ENCODE results near the gene FYB1.

Gene FYB1

GRCh38 chr5:39068099-39068498 is 151.3 kb downstream of the FYB1 start:
- H3K4me3 ChIP-seq (ENCODE audit: low read length), result no peak overlapping the region
- WGBS (ENCODE audit: insufficient coverage, insufficient read length), result no CpG with 5 or more reads among the region's 3 CpGs
- no peaks in the 10 kb centered on the region for H3K4me1 ChIP-seq (ENCODE audit: control insufficient read depth, insufficient read depth, low read length)
- no peak for DNase-seq (ENCODE audit: low read depth, low spot score)
- H3K9me3 ChIP-seq (ENCODE audit: control insufficient read depth, insufficient read depth, low read length), result no peaks in the 10 kb centered on the region
- H3K36me3 ChIP-seq (ENCODE audit: control insufficient read depth, insufficient read depth, low read length), result peaks cover 3% of the 10 kb centered on the region; the same call in 1 of the 2 replicates
- H3K27ac ChIP-seq (ENCODE audit: low read length), result no peak overlapping the region
- no peaks in the 10 kb centered on the region for H3K27me3 ChIP-seq (ENCODE audit: control insufficient read depth, insufficient read depth, low read length)

- peaks cover 3% of the 10 kb centered on the region; the same call in 1 of the 2 replicates for H3K36me3 ChIP-seq (ENCODE audit: control insufficient read depth, insufficient read depth, low read length)
- no peaks in the 10 kb centered on the region for H3K27me3 ChIP-seq (ENCODE audit: control insufficient read depth, insufficient read depth, low read length)
- no CpG with 5 or more reads among the region's 3 CpGs for WGBS (ENCODE audit: insufficient coverage, insufficient read length)
- H3K9me3 ChIP-seq (ENCODE audit: control insufficient read depth, insufficient read depth, low read length), result no peaks in the 10 kb centered on the region
- no peak overlapping the region for H3K4me3 ChIP-seq (ENCODE audit: low read length)
- DNase-seq (ENCODE audit: low read depth, low spot score), result no peak
- no peak overlapping the region for H3K27ac ChIP-seq (ENCODE audit: low read length)
- H3K4me1 ChIP-seq (ENCODE audit: control insufficient read depth, insufficient read depth, low read length), result no peaks in the 10 kb centered on the region
These were observed 154.9 kb downstream of the FYB1 start for GRCh38 chr5:39064450-39064849.

DNA sequence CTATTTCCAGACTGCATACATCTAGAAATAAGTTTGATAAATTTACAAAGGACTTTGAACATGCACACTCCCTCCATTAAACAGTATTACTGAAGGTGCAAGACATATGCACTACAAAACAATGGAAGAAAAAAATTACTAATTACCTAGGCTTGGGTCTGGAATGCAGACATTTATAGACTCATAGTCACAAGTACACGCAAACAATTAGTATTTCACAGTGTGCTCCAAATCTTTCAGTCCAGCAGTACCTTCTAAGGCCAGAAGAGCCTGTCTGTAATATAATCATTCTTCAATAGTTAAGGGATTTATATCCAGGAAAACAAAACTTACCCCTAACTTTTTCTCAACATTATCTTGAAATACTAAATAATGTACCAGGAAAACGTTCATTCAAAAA is 156.3 kb downstream of the FYB1 start:
- peaks cover 3% of the 10 kb centered on the region; the same call in 1 of the 2 replicates for H3K36me3 ChIP-seq (ENCODE audit: control insufficient read depth, insufficient read depth, low read length)
- no peak overlapping the region for H3K27ac ChIP-seq (ENCODE audit: low read length)
- H3K4me1 ChIP-seq (ENCODE audit: control insufficient read depth, insufficient read depth, low read length), result no peaks in the 10 kb centered on the region
- H3K27me3 ChIP-seq (ENCODE audit: control insufficient read depth, insufficient read depth, low read length), result no peaks in the 10 kb centered on the region
- no peak for DNase-seq (ENCODE audit: low read depth, low spot score)
- H3K4me3 ChIP-seq (ENCODE audit: low read length), result no peak overlapping the region
- WGBS (ENCODE audit: insufficient coverage, insufficient read length), result no CpG with 5 or more reads among the region's 2 CpGs
- H3K9me3 ChIP-seq (ENCODE audit: control insufficient read depth, insufficient read depth, low read length), result no peaks in the 10 kb centered on the region

DNA sequence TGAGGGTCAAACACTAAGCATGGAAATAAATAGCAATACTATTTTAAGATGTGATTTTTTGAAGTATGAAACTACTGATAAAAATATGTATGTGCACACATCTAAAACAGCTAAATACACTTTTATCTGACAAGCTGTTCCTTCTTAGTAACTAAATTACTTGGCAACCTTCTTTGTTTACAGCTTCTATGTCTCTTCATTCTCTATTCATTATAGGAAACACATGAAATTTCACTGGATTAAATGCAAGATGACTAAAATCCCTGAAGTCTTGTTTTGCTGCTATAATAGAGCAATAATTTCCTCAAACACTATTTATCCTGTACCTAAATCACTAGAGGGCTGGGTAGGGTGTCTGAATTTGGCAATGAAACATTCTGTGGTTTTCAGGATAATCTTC is 156.8 kb downstream of the FYB1 start:
- DNase-seq (ENCODE audit: low read depth, low spot score), result no peak
- H3K4me1 ChIP-seq (ENCODE audit: control insufficient read depth, insufficient read depth, low read length), result no peaks in the 10 kb centered on the region
- no peaks in the 10 kb centered on the region for H3K27me3 ChIP-seq (ENCODE audit: control insufficient read depth, insufficient read depth, low read length)
- H3K27ac ChIP-seq (ENCODE audit: low read length), result no peak overlapping the region
- peaks cover 3% of the 10 kb centered on the region; the same call in 1 of the 2 replicates for H3K36me3 ChIP-seq (ENCODE audit: control insufficient read depth, insufficient read depth, low read length)
- no peaks in the 10 kb centered on the region for H3K9me3 ChIP-seq (ENCODE audit: control insufficient read depth, insufficient read depth, low read length)
- no peak overlapping the region for H3K4me3 ChIP-seq (ENCODE audit: low read length)

- H3K36me3 ChIP-seq (ENCODE audit: control insufficient read depth, insufficient read depth, low read length), result peaks cover 3% of the 10 kb centered on the region; the same call in 1 of the 2 replicates
- no peaks in the 10 kb centered on the region for H3K4me1 ChIP-seq (ENCODE audit: control insufficient read depth, insufficient read depth, low read length)
- no peak for DNase-seq (ENCODE audit: low read depth, low spot score)
- no peak overlapping the region for H3K4me3 ChIP-seq (ENCODE audit: low read length)
- WGBS (ENCODE audit: insufficient coverage, insufficient read length), result no CpG with 5 or more reads among the region's 3 CpGs
- H3K9me3 ChIP-seq (ENCODE audit: control insufficient read depth, insufficient read depth, low read length), result no peaks in the 10 kb centered on the region
- no peak overlapping the region for H3K27ac ChIP-seq (ENCODE audit: low read length)
- no peaks in the 10 kb centered on the region for H3K27me3 ChIP-seq (ENCODE audit: control insufficient read depth, insufficient read depth, low read length)
These were observed 157.3 kb downstream of the FYB1 start for GRCh38 chr5:39062104-39062503.

DNA sequence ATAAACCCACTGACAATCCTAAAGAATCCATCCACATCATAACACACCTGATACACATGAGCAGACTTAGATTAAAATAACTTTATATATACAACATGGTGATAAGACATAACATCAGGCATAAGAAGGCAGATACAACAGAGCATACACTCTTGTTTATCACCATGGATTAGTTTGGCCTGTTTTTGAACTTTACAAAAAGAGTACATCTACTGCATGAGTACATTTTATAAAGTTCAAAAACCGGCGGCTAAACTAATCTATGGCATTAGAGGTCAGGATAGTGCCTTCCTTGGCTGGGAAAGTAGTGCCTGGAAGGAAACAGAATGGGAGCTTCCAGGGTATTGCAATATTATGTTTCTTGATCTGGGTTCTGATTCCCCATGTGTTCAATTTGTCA is 160.3 kb downstream of the FYB1 start:
- H3K27me3 ChIP-seq (ENCODE audit: control insufficient read depth, insufficient read depth, low read length), result no peaks in the 10 kb centered on the region
- no peaks in the 10 kb centered on the region for H3K9me3 ChIP-seq (ENCODE audit: control insufficient read depth, insufficient read depth, low read length)
- WGBS (ENCODE audit: insufficient coverage, insufficient read length), result no CpG with 5 or more reads among the region's 2 CpGs
- DNase-seq (ENCODE audit: low read depth, low spot score), result no peak
- no peaks in the 10 kb centered on the region for H3K36me3 ChIP-seq (ENCODE audit: control insufficient read depth, insufficient read depth, low read length)
- no peak overlapping the region for H3K27ac ChIP-seq (ENCODE audit: low read length)
- H3K4me1 ChIP-seq (ENCODE audit: control insufficient read depth, insufficient read depth, low read length), result no peaks in the 10 kb centered on the region
- H3K4me3 ChIP-seq (ENCODE audit: low read length), result no peak overlapping the region

GRCh38 chr5:39058178-39058921 is 161.0 kb downstream of the FYB1 start:
- DNase-seq (ENCODE audit: low read depth, low spot score), result no peak
- WGBS (ENCODE audit: insufficient coverage, insufficient read length), result no CpG with 5 or more reads among the region's 2 CpGs
- H3K4me3 ChIP-seq (ENCODE audit: low read length), result no peak overlapping the region

DNA sequence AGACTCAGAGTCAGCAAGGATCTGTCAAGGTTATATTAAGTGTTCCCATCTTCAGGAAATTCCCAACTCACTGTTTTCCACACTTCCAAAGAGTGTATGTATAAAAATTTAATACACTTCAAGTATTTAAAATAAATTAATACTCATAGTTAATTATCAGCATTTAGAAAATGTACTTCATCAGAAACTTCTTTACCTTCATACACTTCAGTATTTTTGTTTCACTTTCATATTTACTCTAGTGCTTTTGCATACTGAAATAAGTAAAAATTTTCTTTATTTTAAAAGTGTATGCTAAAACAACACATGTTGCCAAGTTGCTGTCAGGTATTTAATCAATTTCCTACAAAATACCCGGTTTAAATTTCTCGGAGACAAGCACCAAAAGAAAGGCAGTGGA is 161.6 kb downstream of the FYB1 start:
- Histone ChIP-seq H3K9me3 (ENCODE audit: control insufficient read depth, insufficient read depth, low read length) (no peaks in the 10 kb centered on the region), H3K4me1 (ENCODE audit: control insufficient read depth, insufficient read depth, low read length) (no peaks in the 10 kb centered on the region), H3K4me3 (ENCODE audit: low read length) (no peak overlapping the region), H3K36me3 (ENCODE audit: control insufficient read depth, insufficient read depth, low read length) (no peaks in the 10 kb centered on the region), H3K27me3 (ENCODE audit: control insufficient read depth, insufficient read depth, low read length) (no peaks in the 10 kb centered on the region), H3K27ac (ENCODE audit: low read length) (no peak overlapping the region)
- no CpG with 5 or more reads among the region's 2 CpGs for WGBS (ENCODE audit: insufficient coverage, insufficient read length)
- DNase-seq (ENCODE audit: low read depth, low spot score), result no peak

More at GRCh38 chr5:39058178-39058921, 161.0 kb downstream of the FYB1 start:
- Histone ChIP-seq H3K27me3 (ENCODE audit: control insufficient read depth, insufficient read depth, low read length) (no peaks in the 10 kb centered on the region), H3K4me1 (ENCODE audit: control insufficient read depth, insufficient read depth, low read length) (no peaks in the 10 kb centered on the region), H3K36me3 (ENCODE audit: control insufficient read depth, insufficient read depth, low read length) (no peaks in the 10 kb centered on the region), H3K9me3 (ENCODE audit: control insufficient read depth, insufficient read depth, low read length) (no peaks in the 10 kb centered on the region), H3K27ac (ENCODE audit: low read length) (no peak overlapping the region)

DNA sequence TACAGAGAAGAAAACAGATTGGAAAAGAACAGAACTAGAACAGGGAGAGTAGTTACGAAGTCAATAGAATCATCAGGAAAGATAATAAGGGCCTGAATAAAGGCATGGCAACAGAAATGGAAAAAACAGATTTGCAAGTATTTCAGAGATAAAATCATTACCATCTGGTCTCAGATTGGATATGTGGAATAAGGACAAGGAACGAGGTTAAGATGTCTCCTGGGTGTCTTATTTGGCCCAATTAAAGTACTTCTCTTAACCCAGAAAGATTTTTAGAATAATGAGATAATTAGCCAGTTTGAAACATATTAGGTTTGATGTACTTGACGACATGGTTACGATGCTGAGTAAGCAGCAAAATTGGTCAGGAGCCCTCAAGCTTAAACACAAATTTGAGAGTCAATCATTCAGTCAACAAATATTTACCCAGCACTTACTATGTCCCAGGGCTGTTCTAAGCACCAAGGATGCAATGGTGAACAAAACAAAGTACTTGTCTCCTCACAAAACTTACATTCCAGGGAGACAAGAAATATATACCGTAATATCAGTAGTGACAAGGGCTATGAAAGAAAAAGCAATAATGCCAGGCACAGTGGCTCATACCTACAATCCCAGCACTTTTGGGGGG is 163.5 kb downstream of the FYB1 start:
- Histone ChIP-seq H3K27ac (ENCODE audit: low read length) (no peak overlapping the region), H3K27me3 (ENCODE audit: control insufficient read depth, insufficient read depth, low read length) (no peaks in the 10 kb centered on the region), H3K36me3 (ENCODE audit: control insufficient read depth, insufficient read depth, low read length) (no peaks in the 10 kb centered on the region), H3K9me3 (ENCODE audit: control insufficient read depth, insufficient read depth, low read length) (no peaks in the 10 kb centered on the region), H3K4me3 (ENCODE audit: low read length) (no peak overlapping the region), H3K4me1 (ENCODE audit: control insufficient read depth, insufficient read depth, low read length) (no peaks in the 10 kb centered on the region)
- no peak for DNase-seq (ENCODE audit: low read depth, low spot score)
- WGBS (ENCODE audit: insufficient coverage, insufficient read length), result no CpG with 5 or more reads among the region's 5 CpGs

All from iPS DF 6.9 (cell line).